ENCODE results near the gene IL24.
A peak's percentile ranks its signal among the peaks of the same experiment; 100 is the strongest.

IL24 gene

DNA sequence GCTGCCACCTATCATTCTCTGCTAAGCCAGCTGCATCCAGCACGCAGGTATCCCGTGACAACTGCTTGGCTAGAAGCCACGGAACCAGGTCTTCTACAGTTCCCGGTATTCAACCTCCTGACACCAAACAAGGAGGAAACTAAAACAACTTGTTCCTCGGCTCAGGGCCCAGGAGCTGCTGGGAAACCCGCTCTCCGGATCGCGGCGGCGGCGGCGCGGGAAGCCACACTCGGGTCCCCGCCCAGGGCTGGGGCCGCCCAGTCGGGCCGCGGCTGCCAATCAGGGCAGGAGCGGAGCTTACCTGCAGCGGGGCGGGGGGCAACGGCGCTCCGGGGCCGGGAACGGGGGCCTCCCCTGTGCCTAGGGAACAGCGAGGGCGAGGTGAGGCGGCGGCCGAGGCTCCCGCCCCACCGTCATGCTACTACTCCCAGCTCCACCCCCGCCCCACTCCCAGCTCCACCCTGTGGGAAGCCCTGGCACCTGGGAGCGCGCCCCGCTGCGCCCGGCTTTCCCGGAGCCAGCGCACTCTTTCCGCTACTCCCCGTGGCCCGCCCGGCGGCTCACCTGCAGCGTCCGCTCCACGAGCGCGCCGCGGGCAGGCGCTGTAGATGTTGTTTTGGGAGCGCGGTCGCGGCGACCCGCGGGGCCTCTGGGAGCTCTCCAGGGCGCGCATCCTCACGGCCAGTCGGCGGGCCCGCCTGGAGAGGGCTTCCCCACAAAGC is 12.1 kb downstream of the IL24 start:
- TF ChIP-seq EGR1 (IDR thresholded peaks at IDR 0.05) = peak; percentile 45; the same call in 1 of the 2 replicates
- peak; percentile 64 for TF ChIP-seq NFIC (IDR thresholded peaks at IDR 0.05)
- no peak for TF ChIP-seq REST (IDR thresholded peaks at IDR 0.05; ENCODE audit: low read depth)
- TF ChIP-seq ZBTB7A (IDR thresholded peaks at IDR 0.05; ENCODE audit: low read depth) = 0 out of 2 replicates have a peak, but pooled peaks have one; percentile 36
- TF ChIP-seq EP300 (IDR thresholded peaks at IDR 0.05; ENCODE audit: borderline replicate concordance) = peak; percentile 62; the same call in 1 of the 2 replicates
- TF ChIP-seq TAF1 (IDR thresholded peaks at IDR 0.05; ENCODE audit: low read depth) = 0 out of 2 replicates have a peak, but pooled peaks have one; percentile 19
- TF ChIP-seq TCF12 (IDR thresholded peaks at IDR 0.05; ENCODE audit: low read depth) = no peak

DNA sequence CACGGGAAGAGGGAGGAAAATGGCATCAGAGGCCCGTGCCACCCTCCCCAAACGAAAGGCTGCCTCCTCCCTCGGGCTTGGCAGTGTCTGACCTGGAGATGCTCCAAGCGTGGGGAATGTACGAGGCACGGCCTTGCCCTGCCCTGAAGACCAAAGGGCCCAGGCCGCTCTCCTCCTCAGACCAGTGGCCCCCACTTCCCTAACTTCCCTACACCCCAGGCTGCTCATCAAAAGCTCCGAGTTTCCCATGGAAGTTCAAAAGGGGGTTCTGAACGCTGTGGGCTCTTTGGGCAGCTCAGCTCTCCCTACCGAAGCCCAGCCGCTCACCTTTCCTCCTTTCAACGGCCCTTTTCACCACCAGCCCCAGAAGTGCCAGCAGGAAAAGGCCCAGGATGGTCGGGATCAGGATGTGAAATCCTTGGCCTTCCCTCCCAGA is 12.7 kb downstream of the IL24 start:
- TF ChIP-seq TAF1 (IDR thresholded peaks at IDR 0.05; ENCODE audit: low read depth) = no peak
- TF ChIP-seq, protein P1, sequence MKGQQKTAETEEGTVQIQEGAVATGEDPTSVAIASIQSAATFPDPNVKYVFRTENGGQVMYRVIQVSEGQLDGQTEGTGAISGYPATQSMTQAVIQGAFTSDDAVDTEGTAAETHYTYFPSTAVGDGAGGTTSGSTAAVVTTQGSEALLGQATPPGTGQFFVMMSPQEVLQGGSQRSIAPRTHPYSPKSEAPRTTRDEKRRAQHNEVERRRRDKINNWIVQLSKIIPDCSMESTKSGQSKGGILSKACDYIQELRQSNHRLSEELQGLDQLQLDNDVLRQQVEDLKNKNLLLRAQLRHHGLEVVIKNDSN (IDR thresholded peaks at IDR 0.05) = no peak

- TF ChIP-seq TCF12 (IDR thresholded peaks at IDR 0.05; ENCODE audit: low read depth) (no peak), TAF1 (IDR thresholded peaks at IDR 0.05; ENCODE audit: low read depth) (no peak), RAD21 (IDR thresholded peaks at IDR 0.05; ENCODE audit: low read depth) (peak; percentile 54)
These were observed 13.9 kb downstream of the IL24 start for GRCh38 chr1:206911064-206911663.

- TF ChIP-seq RAD21 (IDR thresholded peaks at IDR 0.05; ENCODE audit: low read depth) (peak; percentile 87), YY1 (IDR thresholded peaks at IDR 0.05; ENCODE audit: low read depth) (no peak)
These were observed 15.3 kb downstream of the IL24 start for GRCh38 chr1:206912445-206913095.

DNA sequence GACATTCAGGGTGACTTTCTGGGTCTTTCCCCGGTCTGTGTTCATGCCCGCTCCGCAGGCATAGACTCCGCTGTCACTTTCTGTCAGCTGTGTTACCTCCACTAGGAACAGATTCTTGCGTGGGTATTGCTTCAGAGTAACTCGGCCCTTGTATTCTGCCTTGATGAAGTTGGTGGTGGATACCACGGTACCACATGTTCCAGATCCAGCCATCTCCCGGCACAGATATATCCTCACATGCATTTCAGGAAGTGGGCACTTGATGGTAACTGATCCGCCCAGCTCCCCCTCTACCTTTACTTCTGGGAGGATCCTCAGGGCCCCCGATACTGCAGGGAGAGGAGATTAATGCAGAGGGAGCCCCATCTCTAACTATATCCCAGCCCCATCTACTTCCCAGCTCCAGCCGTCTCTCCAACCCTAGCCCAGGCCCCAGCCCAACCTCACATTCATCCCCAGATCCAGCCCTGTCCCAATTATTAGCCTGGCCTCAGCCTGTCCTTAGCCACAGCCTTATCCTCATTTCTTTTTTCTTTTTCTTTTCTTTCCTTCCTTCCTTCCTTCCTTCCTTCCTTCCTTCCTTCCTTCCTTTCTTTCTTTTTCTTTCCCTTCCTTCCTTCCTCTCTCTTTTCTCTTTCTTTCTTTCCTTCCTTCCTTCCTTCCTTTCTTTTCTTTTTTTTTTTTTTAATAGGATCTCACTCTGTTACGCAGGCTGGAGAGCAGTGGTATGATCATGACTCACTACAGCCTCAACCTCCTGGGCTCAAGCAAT is 16.7 kb downstream of the IL24 start:
- TF ChIP-seq TAF1 (IDR thresholded peaks at IDR 0.05; ENCODE audit: low read depth) (no peak), TEAD4 (IDR thresholded peaks at IDR 0.05) (no peak), FOXM1 (IDR thresholded peaks at IDR 0.05; ENCODE audit: borderline replicate concordance, low read depth) (no peak), EP300 (IDR thresholded peaks at IDR 0.05; ENCODE audit: borderline replicate concordance) (no peak), TCF12 (IDR thresholded peaks at IDR 0.05; ENCODE audit: low read depth) (no peak), CREB1 (IDR thresholded peaks at IDR 0.05; ENCODE audit: low read depth) (no peak), EGR1 (IDR thresholded peaks at IDR 0.05) (no peak), RAD21 (IDR thresholded peaks at IDR 0.05; ENCODE audit: low read depth) (no peak), NFIC (IDR thresholded peaks at IDR 0.05) (no peak), CEBPB (IDR thresholded peaks at IDR 0.05) (no peak), YY1 (IDR thresholded peaks at IDR 0.05; ENCODE audit: low read depth) (no peak), ZBTB7A (IDR thresholded peaks at IDR 0.05; ENCODE audit: low read depth) (no peak), REST (IDR thresholded peaks at IDR 0.05; ENCODE audit: low read depth) (no peak)
- TF ChIP-seq, protein P1 (IDR thresholded peaks at IDR 0.05) = no peak
- TF ChIP-seq, protein P2, sequence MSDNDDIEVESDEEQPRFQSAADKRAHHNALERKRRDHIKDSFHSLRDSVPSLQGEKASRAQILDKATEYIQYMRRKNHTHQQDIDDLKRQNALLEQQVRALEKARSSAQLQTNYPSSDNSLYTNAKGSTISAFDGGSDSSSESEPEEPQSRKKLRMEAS (IDR thresholded peaks at IDR 0.05) = no peak

All from Ishikawa (cell line).